Stimulated activated CD8-positive, alpha-beta memory T cell treated with anti-CD3 and anti-CD28 coated beads, Interleukin-12 subunit alpha, Interleukin-12 subunit beta, amount 100 ng/mL, for 24 hours (primary cell): Measurements from ENCODE around the gene LRRC3.
"Not testable (repeated sequence)": the region's sequence is repeated elsewhere in the genome, so short reads cannot be mapped to it uniquely, and the experiment has no call there.

Source experiments
- DNase-seq: peaks from one replicate; pipeline ENCODE4 v3.0.0-alpha.2; 2020; ENCODE audit errors: extremely low read depth

LRRC3 gene

DNA sequence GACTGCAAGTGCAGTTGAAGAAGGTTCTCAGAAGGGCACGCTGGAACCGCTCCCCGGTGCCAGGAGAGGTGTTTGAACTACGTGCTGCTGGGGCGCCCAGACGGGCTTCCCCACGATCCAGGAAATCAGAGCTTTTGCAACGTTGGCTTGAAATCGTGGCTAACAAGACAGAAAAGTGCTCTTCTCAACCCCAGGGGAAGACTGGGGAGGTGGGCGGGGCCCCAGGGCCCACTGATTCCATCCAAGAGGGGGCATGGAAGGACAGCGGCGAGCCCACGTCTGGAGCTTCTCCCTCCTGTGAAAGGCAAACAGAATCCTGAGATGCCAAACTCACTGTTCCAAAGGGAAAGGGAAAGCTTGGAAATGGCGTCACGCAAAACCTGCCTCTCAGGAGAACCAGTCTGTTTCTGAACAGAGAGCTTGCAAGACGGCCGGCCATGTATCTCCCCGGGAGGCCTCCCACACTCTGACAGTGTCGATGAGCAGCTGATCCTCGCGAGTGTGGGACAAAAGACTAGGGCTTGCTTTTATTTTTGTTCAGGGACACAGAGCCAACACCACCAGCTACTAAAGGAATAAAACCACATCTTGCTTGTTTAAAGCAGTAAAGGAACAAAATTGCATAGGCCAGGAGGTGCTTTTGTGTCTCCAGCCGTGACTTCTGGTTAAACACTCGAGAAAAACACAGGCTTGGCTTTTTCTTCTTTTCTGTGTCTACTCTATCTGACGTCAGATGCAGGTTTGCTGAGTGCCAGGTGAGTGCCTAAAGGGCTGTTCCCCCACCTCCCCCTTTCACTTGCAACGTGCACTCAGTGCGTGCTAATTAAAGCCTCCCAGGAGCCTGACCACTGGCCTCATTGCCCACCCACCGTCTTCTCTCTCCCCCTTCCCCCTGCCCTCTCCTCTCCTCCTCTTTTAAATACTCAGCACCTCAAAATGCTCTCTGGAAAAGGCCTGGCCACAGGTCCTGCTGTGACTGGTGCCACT, 41.5 kb downstream of the LRRC3 start:
- DNase-seq = no peak

DNA sequence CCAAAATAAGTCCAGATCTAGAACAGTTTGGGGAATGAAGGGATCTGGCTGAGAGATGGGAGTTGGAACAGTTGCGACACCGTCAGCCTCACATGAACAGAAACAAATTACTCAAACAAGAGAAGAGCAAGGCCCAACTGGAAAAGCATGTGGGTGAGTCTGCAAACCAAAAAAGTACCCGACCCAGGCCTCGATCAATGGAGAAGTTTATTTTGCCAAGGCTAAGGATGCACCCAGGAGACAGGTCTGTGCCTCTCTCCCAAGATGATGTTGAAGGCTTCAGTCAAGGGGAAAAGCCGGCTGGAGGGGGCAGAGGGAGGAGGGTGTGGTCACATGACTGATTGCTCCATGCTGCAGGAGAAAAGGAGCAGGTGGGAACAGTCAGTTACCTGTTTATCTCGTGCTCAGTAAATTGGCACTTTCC, 42.4 kb downstream of the LRRC3 start:
- no peak for DNase-seq

DNA sequence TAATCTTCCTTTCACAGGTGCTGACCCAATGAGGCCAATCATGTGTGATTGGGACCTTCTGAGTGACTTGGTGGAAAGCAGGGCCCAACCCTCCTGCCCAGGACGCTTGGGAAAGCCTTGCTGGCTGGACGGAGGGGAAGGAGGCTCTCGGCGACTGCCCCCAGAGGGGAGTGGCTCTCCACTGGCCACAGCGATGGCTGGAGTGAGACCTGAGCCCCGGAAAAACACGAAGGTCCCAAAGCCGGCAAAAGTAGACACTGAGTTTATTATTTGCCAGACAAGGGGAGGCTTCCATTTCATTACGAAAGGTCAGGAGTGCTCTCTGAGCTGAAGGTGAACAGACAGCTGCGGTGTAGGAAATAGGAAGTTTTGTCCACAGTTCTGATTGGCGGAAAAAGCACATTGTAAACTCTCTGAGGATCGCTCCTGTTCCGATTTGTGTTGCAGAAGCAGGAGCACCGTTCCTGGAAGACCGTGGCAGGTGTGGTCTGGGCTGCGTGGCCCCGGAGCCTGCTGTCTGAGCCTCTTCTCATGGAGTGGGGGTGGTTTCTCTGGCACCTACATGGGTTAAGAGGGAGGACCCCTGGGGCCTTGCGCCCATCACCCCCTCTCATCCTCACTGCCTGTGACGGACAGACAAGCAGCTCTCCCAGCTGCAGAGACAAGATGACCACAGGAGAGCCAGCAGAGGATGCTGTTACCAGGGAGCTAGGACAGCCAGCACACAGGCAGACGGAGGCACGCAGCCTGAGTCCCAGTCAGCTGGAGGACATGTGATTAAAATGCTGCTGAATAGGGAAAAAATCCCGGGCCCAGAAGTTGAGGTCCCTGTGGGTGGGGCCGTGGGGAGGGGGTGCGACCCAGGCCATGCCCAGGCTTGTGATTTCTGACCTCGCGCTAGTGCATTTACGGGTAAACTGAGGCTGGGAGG, 43.2 kb downstream of the LRRC3 start:
- DNase-seq = no peak

DNA sequence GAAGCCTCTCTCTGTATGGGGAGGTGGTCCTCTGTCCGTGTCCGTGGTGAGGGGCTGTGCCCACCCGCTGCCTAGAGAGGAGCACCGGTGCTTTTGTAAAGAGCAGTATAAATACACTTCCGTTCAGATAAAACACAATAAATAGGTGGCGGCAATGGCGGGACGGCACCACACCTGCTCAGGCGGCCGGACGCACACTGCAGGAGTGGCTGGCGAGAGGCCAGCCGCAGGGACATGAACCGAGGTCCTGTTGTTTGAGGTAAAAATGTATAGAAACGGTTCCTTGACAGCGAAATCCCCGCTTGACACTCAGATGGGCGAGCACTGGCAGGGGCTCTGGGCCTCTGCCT, 43.9 kb downstream of the LRRC3 start:
- DNase-seq = no peak

DNA sequence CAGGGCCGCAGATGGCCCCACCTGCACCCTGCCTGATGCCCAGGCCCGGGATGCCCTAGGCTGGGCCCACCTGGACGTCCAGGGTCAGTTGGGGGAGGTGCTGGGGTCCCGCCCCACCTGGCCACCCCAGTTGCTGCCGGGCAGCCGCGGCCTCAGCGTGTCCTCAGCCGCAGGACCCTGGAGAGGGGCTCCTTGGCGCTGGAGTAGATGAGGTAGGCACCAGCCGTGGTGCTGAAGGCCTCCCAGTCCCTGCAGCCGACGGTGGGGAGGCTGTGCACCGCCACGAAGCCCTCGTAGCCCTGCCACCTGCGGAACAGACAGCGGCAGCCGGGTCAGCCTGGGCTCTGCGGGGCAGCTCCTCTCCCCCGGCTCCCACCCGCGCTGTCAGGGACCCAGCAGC, 44.3 kb downstream of the LRRC3 start:
- no peak for DNase-seq

- DNase-seq = no peak
Observed at GRCh38 chr21:44500111-44500510, 44.8 kb downstream of the LRRC3 start.

DNA sequence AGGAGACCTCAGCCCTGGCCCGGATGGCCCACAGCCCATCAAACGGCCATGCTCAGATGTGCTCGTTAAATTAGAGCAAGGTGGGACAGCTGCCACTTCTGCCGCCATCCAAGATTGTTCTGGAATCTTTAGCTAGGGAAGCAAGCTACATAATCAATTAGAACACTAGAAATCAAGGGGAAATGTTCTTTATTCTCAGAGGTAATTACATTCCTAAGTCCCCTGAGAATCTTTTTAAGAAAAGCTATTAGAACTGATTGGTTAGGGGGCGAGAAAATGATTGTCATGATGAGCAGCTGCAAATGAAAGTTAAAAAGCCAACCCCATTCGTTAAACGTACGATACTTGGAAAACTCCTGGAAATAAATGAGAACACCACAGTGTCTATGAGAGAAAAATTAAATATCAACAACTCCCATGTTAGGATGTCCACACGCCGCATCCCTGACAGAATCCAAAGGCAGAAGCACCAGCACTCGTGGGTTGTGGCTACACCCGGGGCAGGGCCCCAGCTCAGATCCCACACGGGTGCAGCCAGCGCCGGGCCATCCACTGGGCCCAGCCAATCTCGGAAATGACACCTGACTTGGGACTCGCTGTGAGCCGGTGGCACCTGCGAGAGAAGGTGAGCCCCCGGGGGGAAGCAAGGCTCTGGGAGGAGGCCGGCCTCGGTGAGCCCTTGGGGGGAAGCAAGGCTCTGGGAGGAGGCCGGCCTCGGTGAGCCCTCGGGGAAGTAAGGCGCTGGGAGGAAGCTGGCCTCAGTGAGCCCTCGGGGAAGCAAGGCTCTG, 47.1 kb downstream of the LRRC3 start:
- DNase-seq = no peak

GRCh38 chr21:44503006-44503889, 47.9 kb downstream of the LRRC3 start:
- DNase-seq = not testable (repeated sequence)

- no peak for DNase-seq
Observed at GRCh38 chr21:44503901-44504399, 48.6 kb downstream of the LRRC3 start.

GRCh38 chr21:44505673-44506278, 50.5 kb downstream of the LRRC3 start:
- DNase-seq = no peak

DNA sequence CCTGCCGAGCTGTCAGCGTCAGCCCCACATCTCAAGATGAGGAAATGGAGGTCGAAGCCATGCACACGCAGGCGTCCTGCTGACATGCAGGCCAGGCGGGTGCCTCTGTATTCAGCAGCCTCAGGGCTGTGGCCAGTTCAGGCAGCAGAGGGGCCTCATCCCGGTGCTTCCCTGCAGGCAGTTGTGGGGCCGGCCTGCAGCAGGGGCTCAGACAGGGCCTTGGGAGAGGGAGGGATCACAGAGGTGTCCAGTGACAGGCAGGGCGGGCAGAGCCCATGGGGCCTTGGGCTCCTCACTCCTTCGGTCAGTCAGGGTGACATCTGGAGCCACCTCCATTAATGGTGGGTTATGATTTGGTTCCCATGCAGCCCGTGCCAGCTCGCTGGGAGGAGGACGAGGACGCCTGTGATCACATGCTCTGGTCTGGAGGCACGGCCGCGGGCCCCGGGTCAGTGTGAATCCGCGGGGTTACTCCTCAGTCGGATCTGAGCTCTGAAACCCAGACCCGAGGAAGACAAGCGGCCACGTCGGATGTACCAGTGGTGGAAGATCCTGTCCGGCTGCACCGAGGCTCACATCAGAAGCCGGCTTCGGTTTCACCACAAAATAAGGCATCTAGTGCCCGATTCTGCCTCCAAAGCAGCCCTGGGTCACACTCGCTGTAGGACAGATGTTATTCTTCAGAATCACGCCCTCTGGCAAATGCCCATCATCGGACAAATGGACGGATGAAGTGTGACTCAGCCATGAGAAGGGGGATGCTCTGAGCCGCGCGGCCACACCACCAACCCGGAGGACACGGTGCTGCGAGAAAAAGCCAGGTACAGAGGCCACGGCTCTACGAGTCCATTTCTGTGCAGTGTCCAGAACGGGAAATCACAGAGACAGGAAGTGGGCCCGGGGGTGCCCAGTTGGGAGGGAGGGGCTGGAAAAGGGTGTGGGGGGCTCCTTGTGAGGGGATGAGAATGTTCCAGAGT, 51.3 kb downstream of the LRRC3 start:
- DNase-seq = no peak

- no peak for DNase-seq
Observed at GRCh38 chr21:44507673-44508425, 52.5 kb downstream of the LRRC3 start.

GRCh38 chr21:44508426-44508710, 53.1 kb downstream of the LRRC3 start:
- no peak for DNase-seq

DNA sequence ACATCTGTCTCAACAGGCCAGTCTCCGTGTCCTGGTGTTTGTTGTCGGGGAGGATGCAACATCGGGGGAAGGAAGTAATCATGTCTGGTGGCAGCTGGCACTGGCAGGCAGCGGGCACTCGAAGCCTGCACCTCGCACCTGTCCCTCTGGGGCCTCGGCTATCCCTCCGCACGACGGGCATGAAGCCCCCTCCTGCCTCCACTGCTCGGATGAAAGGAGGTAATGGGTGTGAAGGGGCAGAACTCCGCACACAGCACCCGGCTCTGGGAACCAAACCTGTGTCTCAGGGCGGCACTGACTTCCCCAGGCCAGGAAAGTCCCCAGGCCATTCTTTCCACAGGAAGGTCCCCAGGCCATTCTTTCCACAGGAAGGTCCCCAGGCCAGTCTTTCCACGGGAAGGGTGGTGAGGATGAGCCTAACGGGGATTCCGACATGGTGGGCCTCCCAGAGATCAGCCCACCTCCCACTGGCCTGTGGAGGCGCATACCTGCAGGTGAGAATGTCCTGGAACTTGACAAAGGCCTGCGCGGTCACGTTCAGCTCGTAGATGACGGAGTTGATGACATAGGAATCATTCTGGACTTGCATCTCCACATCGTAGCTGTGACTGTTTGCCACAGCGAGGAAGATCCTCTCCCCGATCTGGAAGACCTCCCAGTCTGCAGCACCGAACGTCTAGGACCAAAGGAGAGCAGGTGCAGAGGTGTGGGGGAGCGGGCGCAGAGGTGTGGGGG, 53.6 kb downstream of the LRRC3 start:
- DNase-seq = no peak

DNA sequence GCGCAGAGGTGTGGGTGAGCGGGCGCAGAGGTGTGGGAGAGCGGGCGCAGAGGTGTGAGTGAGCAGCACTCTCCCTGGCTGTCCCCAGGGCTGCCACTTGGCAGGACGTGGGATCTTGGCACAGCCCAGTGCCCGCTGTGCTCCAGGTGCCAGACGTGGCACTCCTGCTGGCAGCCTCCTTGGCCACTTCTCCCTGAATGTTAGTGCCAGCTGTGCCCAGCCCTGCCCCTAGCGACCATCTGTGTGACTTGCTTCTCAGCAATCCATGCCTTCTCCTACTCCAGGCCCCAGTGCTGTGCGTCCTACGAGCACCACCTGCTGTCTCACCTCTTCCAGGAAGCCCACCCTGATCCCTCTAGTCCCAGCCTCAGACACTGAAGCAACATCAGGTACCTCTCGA, 54.2 kb downstream of the LRRC3 start:
- DNase-seq = no peak

DNA sequence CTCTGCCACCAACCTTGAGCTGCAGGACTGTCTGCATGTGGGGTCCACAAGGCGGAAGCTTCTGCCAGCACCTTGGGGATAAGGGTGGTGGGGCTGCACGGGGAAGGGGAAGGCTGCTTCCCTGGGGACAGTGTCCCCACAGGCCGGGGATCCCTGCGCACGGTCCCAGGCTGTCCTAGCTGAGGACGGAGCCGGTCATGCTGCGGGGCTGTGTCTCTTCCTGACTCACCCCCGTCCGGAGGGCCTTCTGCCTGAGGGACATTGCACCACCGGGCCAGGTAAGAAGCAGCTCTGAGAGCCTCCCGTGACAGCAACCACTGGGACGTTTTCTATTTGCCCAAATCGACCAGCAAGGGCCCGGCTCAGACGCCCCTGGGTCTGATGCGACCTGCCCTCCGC, 54.8 kb downstream of the LRRC3 start:
- DNase-seq = no peak

- DNase-seq = peak; percentile 31
Observed at GRCh38 chr21:44510508-44511218, 55.4 kb downstream of the LRRC3 start.
